IMR-90 (cell line): ENCODE results near the gene WWC2. TPM values are rescaled to one million over a fixed set of nuclear protein-coding genes. Genes with fewer than 3 reads are reported as not detected.

Experiments used
- ATAC-seq: fragments of 200-7000 bp; cut with Tn5 transposase; 2 replicates; pipeline ENCODE4 v1.9.1; 2020; ENCODE audit warnings: low read depth, mild to moderate bottlenecking, moderate library complexity
- BruUV-seq: library from RNA; stranded (reverse); fragments of 400-500 nt; replicated peaks from 2 replicates; lab custom pipeline; 2021; lab: Mats Ljungman, UMichigan
- CTCF ChIA-PET: fragments of 300-600 bp; formaldehyde crosslinking; extraction: SDS; loops from one replicate; lab custom pipeline; 2021; ENCODE audit warnings: antibody characterized with exemption; lab: Yijun Ruan, JAX
- POLR2A ChIA-PET: fragments of 300-600 bp; sonication (Branson Sonifier 250); formaldehyde crosslinking; loops from one replicate; lab custom pipeline; 2022; ENCODE audit warnings: antibody characterized with exemption; ENCODE audit not compliant: unreplicated experiment; lab: Charles Lee
- DNase-seq: peaks from one replicate; pipeline ENCODE4 v3.0.0; 2013
- H2AFZ ChIP-seq: replicated peaks from 2 replicates; pipeline ENCODE3; 2013; ENCODE audit warnings: low read length, mild to moderate bottlenecking; ENCODE audit not compliant: poor library complexity
- H2AK5ac ChIP-seq: 2 replicates; pipeline ENCODE4 v1.6.1; 2013; ENCODE audit warnings: low read depth, low read length, inconsistent platforms
- H2AK9ac ChIP-seq: replicated peaks from 2 replicates; pipeline ENCODE3; 2013; ENCODE audit warnings: mild to moderate bottlenecking, low read depth, low read length, moderate library complexity; ENCODE audit not compliant: poor library complexity
- H2BK120ac ChIP-seq: 2 replicates; pipeline ENCODE4 v1.6.1; 2013; ENCODE audit warnings: low read depth, low read length, inconsistent platforms
- H2BK15ac ChIP-seq: 3 replicates; pipeline ENCODE4 v1.6.1; 2013; ENCODE audit warnings: low read depth, low read length, inconsistent platforms
- H2BK20ac ChIP-seq: 2 replicates; pipeline ENCODE4 v1.6.1; 2013; ENCODE audit warnings: low read depth, mild to moderate bottlenecking, inconsistent platforms, low read length, moderate library complexity
- H2BK5ac ChIP-seq: 2 replicates; pipeline ENCODE4 v1.6.1; 2013; ENCODE audit warnings: mild to moderate bottlenecking, low read depth, low read length, inconsistent platforms; ENCODE audit not compliant: poor library complexity, severe bottlenecking
- H3K14ac ChIP-seq: replicated peaks from 2 replicates; pipeline ENCODE4 v1.6.1; 2013; ENCODE audit warnings: low read depth, low read length, inconsistent platforms
- H3K18ac ChIP-seq: 2 replicates; pipeline ENCODE4 v1.6.1; 2013; ENCODE audit warnings: low read depth, low read length, control low read depth
- H3K23ac ChIP-seq: 2 replicates; pipeline ENCODE4 v1.6.1; 2013; ENCODE audit warnings: low read depth, low read length, inconsistent platforms
- H3K27ac ChIP-seq: 2 replicates; pipeline ENCODE4 v1.5.1; 2013; ENCODE audit warnings: mild to moderate bottlenecking, control low read depth, low read length; ENCODE audit not compliant: insufficient read depth
- H3K27me3 ChIP-seq: 2 replicates; pipeline ENCODE4 v1.6.1; 2013; ENCODE audit warnings: low read length; ENCODE audit not compliant: control insufficient read depth, insufficient read depth
- H3K36me3 ChIP-seq: 2 replicates; pipeline ENCODE4 v1.6.1; 2013; ENCODE audit warnings: low read length, mixed read lengths; ENCODE audit not compliant: control insufficient read depth, insufficient read depth
- H3K4ac ChIP-seq: 2 replicates; pipeline ENCODE4 v1.6.1; 2013; ENCODE audit warnings: low read depth, low read length, inconsistent platforms
- H3K4me1 ChIP-seq: 2 replicates; pipeline ENCODE4 v1.6.1; 2013; ENCODE audit warnings: low read length, mixed read lengths; ENCODE audit not compliant: control insufficient read depth, insufficient read depth
- H3K4me2 ChIP-seq: 2 replicates; pipeline ENCODE4 v1.6.1; 2013; ENCODE audit warnings: low read depth, mild to moderate bottlenecking, control low read depth, low read length, moderate library complexity
- H3K4me3 ChIP-seq: 2 replicates; pipeline ENCODE4 v1.5.1; 2013; ENCODE audit warnings: low read depth, mild to moderate bottlenecking, control low read depth, low read length, moderate library complexity; ENCODE audit not compliant: insufficient read depth
- H3K56ac ChIP-seq: 2 replicates; pipeline ENCODE4 v1.6.1; 2013; ENCODE audit warnings: low read length, inconsistent platforms; ENCODE audit not compliant: insufficient read depth; ENCODE audit errors: extremely low read depth
- H3K79me1 ChIP-seq, 2 experiments: 2 replicates each; pipeline ENCODE4 v1.6.1; 2013; ENCODE audit warnings: low read length in 2 of 2, inconsistent platforms in 1 of 2, low read depth in 1 of 2
- H3K9ac ChIP-seq: 2 replicates; pipeline ENCODE4 v1.6.1; 2013; ENCODE audit warnings: low read depth, low read length, control low read depth
- H3K9me1 ChIP-seq: 2 replicates; pipeline ENCODE4 v1.6.1; 2013; ENCODE audit warnings: low read length, inconsistent platforms; ENCODE audit not compliant: insufficient read depth
- H3K9me3 ChIP-seq: 2 replicates; pipeline ENCODE4 v1.6.1; 2013; ENCODE audit warnings: low read length; ENCODE audit not compliant: control insufficient read depth, insufficient read depth
- H4K20me1 ChIP-seq: 2 replicates; pipeline ENCODE4 v1.6.1; 2013; ENCODE audit warnings: low read length, inconsistent platforms; ENCODE audit not compliant: insufficient read depth
- H4K5ac ChIP-seq: 2 replicates; pipeline ENCODE4 v1.6.1; 2013; ENCODE audit warnings: mild to moderate bottlenecking, low read depth, low read length, control low read depth
- H4K8ac ChIP-seq, 2 experiments: 2 replicates each; pipeline ENCODE4 v1.6.1; 2013; ENCODE audit warnings: low read depth in 2 of 2, low read length in 2 of 2, control low read depth in 1 of 2, inconsistent platforms in 1 of 2
- H4K91ac ChIP-seq: 2 replicates; pipeline ENCODE4 v1.6.1; 2013; ENCODE audit warnings: low read depth, low read length, inconsistent platforms; ENCODE audit not compliant: insufficient read depth
- BHLHE40 ChIP-seq: fragments of 150-350 bp; IDR thresholded peaks from 2 replicates; pipeline ENCODE4 v1.6.1; 2016; ENCODE audit warnings: mild to moderate bottlenecking, low read depth, low read length
- CEBPB ChIP-seq: IDR thresholded peaks from 2 replicates; pipeline ENCODE4 v1.6.1; 2012; ENCODE audit warnings: low read depth, low read length, improper control_type of control experiment
- CTCF ChIP-seq: conservative IDR thresholded peaks from 2 replicates; pipeline ENCODE4 v1.5.1; 2012; ENCODE audit warnings: mild to moderate bottlenecking, low read depth, low read length, improper control_type of control experiment
- ELK1 ChIP-seq: fragments of 150-350 bp; IDR thresholded peaks from 2 replicates; pipeline ENCODE4 v1.6.1; 2016; ENCODE audit warnings: low read depth, mild to moderate bottlenecking, low read length, moderate library complexity, borderline replicate concordance
- FOS ChIP-seq: fragments of 150-350 bp; IDR thresholded peaks from 2 replicates; pipeline ENCODE4 v1.6.1; 2016; ENCODE audit warnings: low read depth, low read length
- MAFK ChIP-seq: IDR thresholded peaks from 2 replicates; pipeline ENCODE4 v1.6.1; 2012; ENCODE audit warnings: low read depth, low read length, improper control_type of control experiment
- MAZ ChIP-seq: IDR thresholded peaks from 2 replicates; pipeline ENCODE4 v1.6.1; 2012; ENCODE audit warnings: low read depth, mild to moderate bottlenecking, low read length, improper control_type of control experiment, moderate library complexity, borderline replicate concordance
- MXI1 ChIP-seq: IDR thresholded peaks from 2 replicates; pipeline ENCODE4 v1.6.1; 2012; ENCODE audit warnings: low read depth, mild to moderate bottlenecking, low read length, moderate library complexity, borderline replicate concordance
- NFE2L2 ChIP-seq: fragments of 150-350 bp; IDR thresholded peaks from 2 replicates; pipeline ENCODE4 v1.6.1; 2016; ENCODE audit warnings: low read depth, mild to moderate bottlenecking, low read length
- POLR2A ChIP-seq: IDR thresholded peaks from 2 replicates; pipeline ENCODE4 v1.6.1; 2012; ENCODE audit warnings: mild to moderate bottlenecking, low read depth, low read length
- RAD21 ChIP-seq: IDR thresholded peaks from 2 replicates; pipeline ENCODE4 v1.6.1; 2012; ENCODE audit warnings: low read length, improper control_type of control experiment
- RCOR1 ChIP-seq: IDR thresholded peaks from 2 replicates; pipeline ENCODE4 v1.6.1; 2012; ENCODE audit warnings: mild to moderate bottlenecking, low read length, improper control_type of control experiment; ENCODE audit not compliant: insufficient replicate concordance
- RFX5 ChIP-seq: IDR thresholded peaks from 2 replicates; pipeline ENCODE4 v1.8.0; 2012; ENCODE audit warnings: low read depth, mild to moderate bottlenecking, low read length, moderate library complexity
- SMC3 ChIP-seq: fragments of 150-350 bp; IDR thresholded peaks from 2 replicates; pipeline ENCODE4 v1.6.1; 2016; ENCODE audit warnings: low read depth, mild to moderate bottlenecking, antibody characterized with exemption, low read length, moderate library complexity
- WGBS, 2 experiments: methylation state at CpG; one replicate each; pipeline versions ENCODE4 v1.1.5 to v1.1.7; 2013; ENCODE audit warnings: missing lambda C conversion rate in 2 of 2; ENCODE audit not compliant: insufficient read length in 1 of 2; ENCODE audit errors: extremely low coverage in 2 of 2; 5-methylcytosine and 5-hydroxymethylcytosine counted together
- dilution Hi-C: fragments of 300-500 bp; cut with HindIII; formaldehyde crosslinking; loops from one replicate; pipeline ENCODE4 v1.14.3; 2018; ENCODE audit warnings: low sequenced_read_pairs; ENCODE audit not compliant: unreplicated experiment
- in situ Hi-C: fragments of 300-500 bp; cut with MboI; formaldehyde crosslinking; loops from 3 replicates; pipeline ENCODE4 v1.14.3; 2019; ENCODE audit warnings: low sequenced_read_pairs, inconsistent platforms, mixed read lengths
- intact Hi-C: fragments of 100-400 bp; cut with micrococcal nuclease; formaldehyde crosslinking; loops from 2 replicates; pipeline ENCODE4 v1.10.0; 2022
- polyA plus RNA-seq, 3 experiments: library from polyadenylated mRNA; depleted of rRNA; stranded (reverse); fragments of >200 nt; gene quantifications; 2 replicates each; pipeline ENCODE4 v1.2.3, GENCODE V29; 2012; ENCODE audit warnings: low replicate concordance in 1 of 3
- total RNA-seq: library from RNA; depleted of rRNA; stranded (reverse); fragments of >200 nt; gene quantifications from 2 replicates; pipeline ENCODE4 v1.2.3, GENCODE V29; 2012
- TF ChIP-seq, protein P1 (sequence below): fragments of 150-350 bp; IDR thresholded peaks from 2 replicates; pipeline ENCODE4 v1.6.1; 2017; ENCODE audit warnings: mild to moderate bottlenecking, antibody characterized with exemption, low read length, low read depth

The WWC2 gene
- total and polyA plus RNA-seq, 2 of the 4 experiments (the other 2 are of a cell fraction): 26.6 to 27.4 TPM

GRCh38 chr4:183256343-183256742 lies 157.3 kb downstream of the WWC2 start:
- Histone ChIP-seq H3K18ac (no peak overlapping the region), H2BK20ac (no peak overlapping the region), H2BK120ac (no peak overlapping the region), H4K5ac (no peak overlapping the region), H3K14ac (no peak overlapping the region), H3K4ac (no peak overlapping the region), H3K9me1 (peaks cover 7% of the 10 kb centered on the region; the same call in 1 of the 2 replicates), H3K56ac (no peak overlapping the region), H3K4me3 (no peak overlapping the region), H3K27ac (no peak overlapping the region), H2BK5ac (no peak overlapping the region), H3K9ac (no peak overlapping the region), H3K79me1 (peaks cover 0 to 17% of the 10 kb centered on the region in 2 experiments), H2AK5ac (0 out of 2 replicates have a peak overlapping the region, but pooled peaks have one; percentile 44), H3K27me3 (no peaks in the 10 kb centered on the region), H2AK9ac (no peak overlapping the region), H3K23ac (no peak overlapping the region; the same call in 1 of the 2 replicates), H3K4me2 (no peak overlapping the region), H4K91ac (peak overlapping the region; percentile 16; the same call in 1 of the 2 replicates), H4K8ac (no peak overlapping the region), H3K4me1 (0 out of 2 replicates have a peak, but pooled peaks cover 3% of the 10 kb centered on the region), H4K20me1 (no peaks in the 10 kb centered on the region), H2BK15ac (no peak overlapping the region), H2AFZ (no peak overlapping the region), H3K36me3 (peaks cover 38% of the 10 kb centered on the region), H3K9me3 (no peaks in the 10 kb centered on the region)
- intact Hi-C loops: no loop called here
- no peak for TF ChIP-seq RFX5
- TF ChIP-seq ELK1: no peak
- TF ChIP-seq CEBPB: no peak
- TF ChIP-seq FOS: no peak
- TF ChIP-seq POLR2A: no peak
- no peak for TF ChIP-seq CTCF
- TF ChIP-seq SMC3: no peak
- TF ChIP-seq, protein P1, sequence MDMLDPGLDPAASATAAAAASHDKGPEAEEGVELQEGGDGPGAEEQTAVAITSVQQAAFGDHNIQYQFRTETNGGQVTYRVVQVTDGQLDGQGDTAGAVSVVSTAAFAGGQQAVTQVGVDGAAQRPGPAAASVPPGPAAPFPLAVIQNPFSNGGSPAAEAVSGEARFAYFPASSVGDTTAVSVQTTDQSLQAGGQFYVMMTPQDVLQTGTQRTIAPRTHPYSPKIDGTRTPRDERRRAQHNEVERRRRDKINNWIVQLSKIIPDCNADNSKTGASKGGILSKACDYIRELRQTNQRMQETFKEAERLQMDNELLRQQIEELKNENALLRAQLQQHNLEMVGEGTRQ: no peak
- TF ChIP-seq BHLHE40: no peak
- TF ChIP-seq RCOR1: no peak
- TF ChIP-seq MAFK: no peak
- no peak for TF ChIP-seq RAD21
- no peak for TF ChIP-seq NFE2L2
- TF ChIP-seq MXI1: no peak
- TF ChIP-seq MAZ: no peak
- in situ Hi-C loops: loop anchor here (5.0 to 25.0 kb wide), 3 partner anchors 184 to 794 kb away; no protein-coding TSS in a partner anchor
- dilution Hi-C loops: loop anchor here (25.0 kb wide), 1 partner anchor 344 kb away; the partner anchor contains the start of gene DCTD
- ChIA-PET CTCF (interaction anchor here (0.5 to 1.1 kb wide), 4 partner anchors 139 to 318 kb away, joined by 3 read pairs; partner anchors contain the start of gene WWC2), POLR2A (interaction anchor here (0.6 kb wide), 1 partner anchor 231 kb away, joined by 18 read pairs; no protein-coding TSS in a partner anchor)
- 100% methylated on average over 2 of the region's 6 CpGs; no CpG with 5 or more reads in 1 of the 2 experiments for WGBS, 2 experiments
- BruUV-seq: no TSS peak
- ATAC-seq (no peak), DNase-seq (no peak)
